UCSD-AML1 (cell line): ENCODE data around the gene HBG2.
A peak's percentile ranks its signal among the peaks of the same experiment; 100 is the strongest.
"Not testable (repeated sequence)": the region's sequence is repeated elsewhere in the genome, so short reads cannot be mapped to it uniquely, and the experiment has no call there.

Experiments used
- DNase-seq: peaks from one replicate; lab custom pipeline; 2025; ENCODE audit not compliant: unreplicated experiment; lab: John Stamatoyannopoulos, UW

HBG2 gene

DNA sequence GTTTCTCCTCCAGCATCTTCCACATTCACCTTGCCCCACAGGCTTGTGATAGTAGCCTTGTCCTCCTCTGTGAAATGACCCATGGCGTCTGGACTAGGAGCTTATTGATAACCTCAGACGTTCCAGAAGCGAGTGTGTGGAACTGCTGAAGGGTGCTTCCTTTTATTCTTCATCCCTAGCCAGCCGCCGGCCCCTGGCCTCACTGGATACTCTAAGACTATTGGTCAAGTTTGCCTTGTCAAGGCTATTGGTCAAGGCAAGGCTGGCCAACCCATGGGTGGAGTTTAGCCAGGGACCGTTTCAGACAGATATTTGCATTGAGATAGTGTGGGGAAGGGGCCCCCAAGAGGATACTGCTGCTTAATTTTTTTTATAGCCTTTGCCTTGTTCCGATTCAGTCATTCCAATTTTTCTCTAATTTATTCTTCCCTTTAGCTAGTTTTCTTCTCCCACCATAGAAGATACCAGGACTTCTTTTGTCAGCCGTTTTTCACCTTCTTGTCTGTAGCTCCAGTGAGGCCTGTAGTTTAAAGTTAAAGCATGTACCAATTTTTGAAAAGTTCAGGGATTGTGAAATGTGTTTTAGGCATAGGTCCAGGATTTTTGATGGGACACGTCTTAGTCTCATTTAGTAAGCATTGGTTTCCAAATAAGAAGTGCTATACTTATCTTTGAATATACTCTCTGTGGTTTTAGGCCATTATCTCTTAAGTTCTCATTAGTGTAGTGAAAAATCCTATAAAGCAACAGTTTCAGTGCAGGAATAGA is at the start of gene HBG2:
HBG2 (minus strand) TSS at position 136 of the 768 bp plus-strand sequence; CDS start at position 83, 53 bp downstream.
- not testable (repeated sequence) for DNase-seq

DNA sequence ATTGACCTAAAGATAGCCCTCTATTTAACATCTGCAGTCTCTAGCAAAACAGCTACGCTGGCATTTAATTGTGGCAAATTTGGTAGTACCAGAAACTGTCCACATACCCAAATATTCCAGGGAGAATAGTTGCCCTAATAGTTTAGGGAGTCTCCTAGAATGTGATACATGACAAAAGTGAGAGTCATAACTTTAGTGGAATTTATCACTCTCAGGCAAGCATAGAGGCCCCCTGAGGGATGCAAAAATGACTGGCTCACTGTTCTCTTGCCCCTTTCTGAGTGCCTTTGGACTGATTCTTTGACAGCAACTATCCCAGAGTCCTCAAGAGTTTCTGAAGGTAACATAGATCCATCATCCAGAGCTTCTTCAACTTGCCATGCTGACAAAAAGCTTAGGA is 49.5 kb upstream of the HBG2 start:
- DNase-seq: no peak

DNA sequence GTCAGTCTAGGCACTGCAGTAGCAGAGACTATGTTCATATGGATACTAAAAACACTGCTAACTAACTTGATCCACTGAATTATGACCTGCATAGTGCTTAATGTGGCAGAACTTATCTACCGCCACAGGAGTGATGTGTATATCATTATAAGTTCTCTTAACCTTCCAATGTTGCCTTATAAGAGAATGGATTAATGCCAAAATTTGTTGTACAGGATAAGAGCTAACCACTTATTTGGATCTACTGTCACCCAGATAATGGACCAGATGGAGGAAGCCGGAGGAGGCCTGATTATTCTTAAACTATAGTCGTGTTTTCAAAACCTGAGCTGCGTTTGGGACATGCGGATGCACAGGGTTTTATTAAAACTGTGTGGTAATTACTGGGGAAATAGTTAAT is 49.0 kb upstream of the HBG2 start:
- DNase-seq: no peak

DNA sequence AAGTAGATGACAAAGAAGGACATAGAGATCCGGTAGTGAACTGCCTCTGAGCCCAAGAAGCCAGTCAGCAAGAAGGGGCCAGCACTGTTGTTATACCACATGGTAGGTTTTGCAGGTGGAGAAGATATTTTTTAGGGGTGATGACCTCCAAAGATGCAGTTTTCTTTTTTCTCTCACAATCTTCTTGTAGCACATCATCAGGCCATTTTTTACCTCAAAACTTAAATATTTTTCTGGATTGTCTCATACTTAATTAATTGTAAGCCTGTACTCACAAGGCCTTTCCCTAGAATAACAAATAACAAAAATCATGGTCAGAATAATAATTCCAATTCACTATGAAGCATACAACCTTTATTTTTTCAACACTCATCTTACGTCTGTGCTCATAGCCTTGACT is 47.3 kb upstream of the HBG2 start, which contains the start of gene OR51B4:
OR51B4 (minus strand) TSS at position 101 of the 400 bp plus-strand sequence; CDS start at position 101, 0 bp downstream.
- DNase-seq: no peak

DNA sequence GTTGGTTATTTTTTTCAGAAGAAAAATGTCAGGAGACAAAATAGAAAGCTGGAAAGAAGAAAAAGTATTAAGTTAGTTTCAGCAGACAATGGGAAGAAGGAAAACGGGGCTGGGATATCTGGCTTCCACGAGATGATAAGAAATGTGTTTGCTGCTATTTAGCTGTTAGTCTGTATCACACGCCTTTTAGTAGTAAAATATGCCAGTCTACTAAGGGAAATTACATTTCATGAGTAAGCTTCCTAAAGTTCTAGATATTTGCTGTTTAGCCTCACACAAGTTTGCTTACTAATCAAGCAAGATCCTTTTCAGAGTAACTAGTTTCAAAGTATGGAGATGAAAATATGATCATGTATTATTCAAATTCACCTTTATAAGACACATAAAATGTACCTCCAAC is 45.7 kb upstream of the HBG2 start:
- no peak for DNase-seq

DNA sequence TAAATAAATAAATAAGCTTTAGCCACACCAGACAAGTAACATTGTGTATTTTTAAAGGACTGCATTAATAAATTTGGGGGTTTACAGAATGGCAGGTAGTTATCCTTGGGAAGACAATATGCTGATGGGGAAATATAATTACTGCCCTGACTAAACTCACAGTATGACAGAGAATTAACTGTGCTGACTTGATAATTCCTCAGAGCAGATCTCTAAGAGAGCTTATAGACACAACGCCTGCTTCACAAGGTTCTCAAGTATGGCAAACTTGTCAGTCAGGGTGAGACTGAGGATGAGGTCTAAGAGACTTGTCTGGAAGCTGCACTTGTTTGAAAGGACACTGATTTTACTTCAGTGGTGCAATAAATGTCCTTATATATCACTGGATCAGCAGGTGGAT is 43.9 kb upstream of the HBG2 start:
- no peak for DNase-seq

DNA sequence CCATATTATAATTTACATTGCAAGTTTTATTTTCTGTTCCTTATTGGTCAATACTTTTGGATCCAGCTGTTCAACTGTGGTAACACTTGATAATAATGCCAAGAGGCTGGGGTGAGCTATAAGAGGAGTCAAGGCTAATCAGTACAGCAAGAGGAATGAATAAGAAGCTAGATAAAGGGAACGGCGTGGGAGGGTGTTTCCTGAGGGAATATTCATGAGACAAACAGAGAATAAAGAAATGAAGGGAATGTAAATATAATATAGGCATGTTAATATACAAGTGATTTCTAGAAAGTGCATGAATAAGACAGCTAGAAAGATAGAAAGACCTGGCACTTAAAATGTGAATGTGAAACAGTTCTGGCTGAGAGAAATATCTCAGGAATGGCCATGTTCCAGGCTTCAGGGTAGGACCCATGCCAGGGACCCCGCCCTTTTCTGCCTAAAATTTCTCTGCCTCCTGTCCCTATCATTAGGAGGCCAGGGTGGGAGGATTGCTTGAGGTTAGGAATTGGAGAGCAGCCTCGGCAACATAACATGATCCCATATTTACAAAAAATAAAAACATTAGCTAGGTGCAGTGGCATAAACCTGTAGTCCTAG is 43.2 kb upstream of the HBG2 start:
- no peak for DNase-seq

DNA sequence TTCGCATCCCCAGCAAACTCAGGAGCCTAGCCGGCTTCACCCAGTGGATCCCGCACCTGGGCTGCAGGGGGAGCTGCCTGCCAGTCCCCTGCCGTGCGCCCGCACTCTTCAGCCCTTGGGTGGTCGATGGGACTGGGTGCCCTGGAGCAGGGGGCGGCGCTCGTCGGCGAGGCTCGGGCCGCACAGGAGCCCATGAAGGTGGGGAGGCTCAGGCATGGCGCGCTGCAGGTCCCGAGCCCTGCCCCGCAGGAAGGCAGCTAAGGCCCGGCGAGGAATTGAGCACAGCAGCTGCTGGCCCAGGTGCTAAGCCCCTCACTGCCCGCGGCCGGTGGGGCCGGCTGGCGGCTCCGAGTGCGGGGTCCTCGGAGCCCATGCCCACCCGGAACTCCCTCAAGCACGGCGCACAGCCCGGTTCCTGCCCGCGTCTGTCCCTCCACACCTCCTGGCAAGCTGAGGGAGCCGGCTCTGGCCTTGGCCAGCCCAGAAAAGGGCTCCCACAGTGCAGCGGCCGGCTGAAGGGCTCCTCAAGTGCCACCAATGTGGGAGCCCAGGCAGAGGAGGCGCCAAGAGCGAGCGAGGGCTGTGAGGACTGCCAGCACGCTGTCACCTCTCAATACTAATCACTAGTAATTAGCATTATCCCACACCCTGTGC is 39.9 kb upstream of the HBG2 start:
- not testable (repeated sequence) for DNase-seq

DNA sequence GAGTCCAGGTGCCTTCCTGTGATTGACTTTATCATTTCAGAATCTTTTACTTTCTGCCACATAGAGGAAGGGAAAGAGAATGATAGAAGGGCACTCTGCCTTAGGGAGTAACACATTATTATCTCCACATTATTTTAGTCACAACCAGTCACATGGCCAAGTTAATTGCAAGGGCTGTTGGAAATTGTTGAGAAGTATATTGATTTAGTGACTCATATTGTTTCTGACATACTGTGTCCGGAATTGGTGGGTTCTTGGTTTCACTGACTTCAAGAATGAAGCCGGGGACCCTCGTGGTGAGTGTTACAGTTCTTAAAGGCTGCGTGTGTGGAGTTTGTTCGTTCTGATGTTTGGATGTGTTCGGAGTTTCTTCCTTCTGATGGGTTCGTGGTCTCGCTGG is 38.4 kb upstream of the HBG2 start:
- DNase-seq: no peak

DNA sequence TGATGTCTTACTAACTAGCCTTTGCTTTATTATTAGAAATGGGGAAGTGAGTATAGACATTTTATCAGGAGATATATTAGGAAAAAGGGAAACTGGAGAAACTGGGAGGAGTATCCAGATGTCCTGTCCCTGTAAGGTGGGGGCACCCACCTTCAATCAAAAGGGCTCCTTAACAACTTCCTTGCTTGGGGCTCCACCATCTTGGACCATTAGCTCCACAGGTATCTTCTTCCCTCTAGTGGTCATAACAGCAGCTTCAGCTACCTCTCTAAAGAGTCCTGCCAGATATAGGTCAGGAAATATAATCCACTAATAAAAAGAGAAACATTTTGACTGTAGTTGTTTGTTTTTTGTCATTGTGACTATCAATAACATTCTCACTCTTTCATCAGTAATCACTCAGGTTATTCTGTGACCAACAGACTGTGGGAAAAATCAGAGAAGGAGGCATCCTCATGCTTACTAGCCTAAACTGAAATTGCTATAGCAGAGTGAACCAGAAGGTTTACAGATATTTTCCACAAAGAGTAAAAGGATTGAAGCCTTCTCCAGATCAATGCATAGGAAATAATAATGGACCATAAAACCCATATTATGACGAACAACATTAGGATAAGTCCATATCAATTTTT is 36.7 kb upstream of the HBG2 start:
- peak; percentile 17 for DNase-seq

DNA sequence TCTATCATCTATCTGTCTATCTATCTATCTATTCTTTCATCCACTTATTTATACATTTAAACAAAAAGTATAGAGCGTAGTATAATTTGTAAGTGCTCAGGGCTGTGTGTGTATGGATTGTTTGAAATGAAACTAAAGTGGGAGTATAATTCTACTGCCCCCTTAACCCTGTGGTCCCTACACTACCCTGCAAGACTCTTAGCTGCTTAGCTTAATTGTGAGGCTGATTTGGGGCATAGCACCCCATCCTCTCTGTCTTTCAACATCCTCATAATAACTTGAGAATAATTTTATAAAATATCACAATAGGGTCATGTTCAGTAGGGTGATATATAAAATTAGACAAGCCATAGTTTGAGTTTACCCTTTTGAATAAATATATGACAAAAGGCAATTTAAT is 35.5 kb upstream of the HBG2 start:
- no peak for DNase-seq

DNA sequence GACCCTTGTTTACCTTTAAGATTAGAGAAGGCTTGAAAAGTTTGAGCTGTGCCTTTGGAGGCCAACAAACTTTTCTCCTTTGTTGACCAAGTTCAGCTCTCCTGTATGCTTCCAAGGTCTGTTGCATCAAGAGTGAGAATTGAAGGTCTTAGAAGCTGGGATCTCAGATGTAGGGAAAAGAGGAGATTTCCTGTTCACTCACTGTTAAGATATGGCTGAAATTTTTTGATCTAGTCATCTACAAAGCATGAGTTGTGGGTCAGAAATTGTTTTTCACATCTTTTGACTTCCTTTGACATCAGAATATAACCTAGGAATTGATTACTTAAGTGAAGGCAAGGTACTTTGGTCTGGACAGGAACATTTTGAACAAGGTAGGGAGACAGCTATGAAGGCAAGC is 35.1 kb upstream of the HBG2 start:
- no peak for DNase-seq

DNA sequence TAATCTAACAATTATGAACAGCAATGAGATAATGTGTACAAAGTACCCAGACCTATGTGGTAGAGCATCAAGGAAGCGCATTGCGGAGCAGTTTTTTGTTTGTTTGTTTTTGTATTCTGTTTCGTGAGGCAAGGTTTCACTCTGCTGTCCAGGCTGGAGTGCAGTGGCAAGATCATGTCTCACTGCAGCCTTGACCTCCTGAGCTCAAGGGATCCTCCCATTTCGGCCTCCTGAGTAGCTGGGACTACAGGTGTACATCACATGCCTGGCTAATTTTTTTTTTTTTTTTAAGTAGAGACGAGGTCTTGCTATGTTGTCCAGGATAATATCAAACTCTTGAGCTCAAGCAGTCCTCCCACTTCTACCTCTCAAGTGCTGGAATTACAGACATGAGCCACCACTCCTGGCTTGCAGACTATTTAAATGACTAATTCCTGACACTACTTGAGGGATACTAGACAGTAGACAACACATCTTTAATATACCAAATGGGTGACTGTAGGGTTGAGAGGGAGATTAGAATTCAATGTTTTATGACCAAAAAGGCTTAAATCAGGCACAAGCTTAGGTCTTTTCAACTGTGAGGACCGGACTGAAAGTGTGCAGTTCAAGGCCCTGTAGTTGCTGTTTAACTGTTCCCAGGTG is 34.4 kb upstream of the HBG2 start:
- no peak for DNase-seq

DNA sequence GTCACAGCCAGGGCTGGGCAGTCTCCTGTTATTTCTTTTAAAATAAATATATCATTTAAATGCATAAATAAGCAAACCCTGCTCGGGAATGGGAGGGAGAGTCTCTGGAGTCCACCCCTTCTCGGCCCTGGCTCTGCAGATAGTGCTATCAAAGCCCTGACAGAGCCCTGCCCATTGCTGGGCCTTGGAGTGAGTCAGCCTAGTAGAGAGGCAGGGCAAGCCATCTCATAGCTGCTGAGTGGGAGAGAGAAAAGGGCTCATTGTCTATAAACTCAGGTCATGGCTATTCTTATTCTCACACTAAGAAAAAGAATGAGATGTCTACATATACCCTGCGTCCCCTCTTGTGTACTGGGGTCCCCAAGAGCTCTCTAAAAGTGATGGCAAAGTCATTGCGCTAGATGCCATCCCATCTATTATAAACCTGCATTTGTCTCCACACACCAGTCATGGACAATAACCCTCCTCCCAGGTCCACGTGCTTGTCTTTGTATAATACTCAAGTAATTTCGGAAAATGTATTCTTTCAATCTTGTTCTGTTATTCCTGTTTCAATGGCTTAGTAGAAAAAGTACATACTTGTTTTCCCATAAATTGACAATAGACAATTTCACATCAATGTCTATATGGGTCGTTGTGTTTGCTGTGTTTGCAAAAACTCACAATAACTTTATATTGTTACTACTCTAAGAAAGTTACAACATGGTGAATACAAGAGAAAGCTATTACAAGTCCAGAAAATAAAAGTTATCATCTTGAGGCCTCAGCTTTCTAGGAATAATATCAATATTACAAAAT is 33.7 kb upstream of the HBG2 start:
- peak; percentile 14 for DNase-seq

DNA sequence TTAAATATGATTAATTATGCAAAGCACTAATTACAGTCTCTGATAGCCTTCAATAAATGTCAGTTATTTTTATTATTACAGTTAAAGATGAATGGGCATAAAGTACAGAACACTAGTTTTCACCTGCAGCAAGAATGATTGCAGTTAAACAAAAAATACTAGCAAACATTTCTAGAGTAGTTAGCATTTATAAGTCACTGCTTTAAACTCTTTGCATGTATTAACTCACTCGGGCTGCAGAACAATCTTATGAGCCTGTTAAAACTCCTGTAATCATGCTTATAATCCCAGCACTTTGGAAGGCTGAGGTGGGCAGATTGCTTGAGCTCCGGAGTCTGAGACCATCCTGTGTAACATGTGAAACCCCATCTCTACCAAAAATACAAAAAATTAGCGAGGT is 32.3 kb upstream of the HBG2 start:
- no peak for DNase-seq

DNA sequence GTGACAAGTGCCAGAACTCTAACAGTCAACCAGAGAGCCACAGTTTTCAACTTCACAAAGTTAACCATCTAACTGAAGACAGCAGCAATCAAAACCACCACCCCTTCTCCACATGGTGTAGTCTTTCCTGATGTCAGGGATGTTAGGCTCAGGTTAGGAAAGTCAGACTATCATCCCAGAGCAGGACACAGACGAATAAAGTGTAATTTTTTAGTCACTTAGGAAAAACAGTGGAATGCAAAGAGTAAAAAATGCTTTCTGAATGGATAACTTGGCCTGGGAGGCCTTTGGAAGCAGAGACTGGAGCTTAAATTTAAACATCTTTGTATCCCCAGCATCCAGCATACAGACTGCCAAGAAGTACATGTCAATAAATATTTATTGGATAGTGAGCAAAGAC is 31.8 kb upstream of the HBG2 start:
- no peak for DNase-seq

DNA sequence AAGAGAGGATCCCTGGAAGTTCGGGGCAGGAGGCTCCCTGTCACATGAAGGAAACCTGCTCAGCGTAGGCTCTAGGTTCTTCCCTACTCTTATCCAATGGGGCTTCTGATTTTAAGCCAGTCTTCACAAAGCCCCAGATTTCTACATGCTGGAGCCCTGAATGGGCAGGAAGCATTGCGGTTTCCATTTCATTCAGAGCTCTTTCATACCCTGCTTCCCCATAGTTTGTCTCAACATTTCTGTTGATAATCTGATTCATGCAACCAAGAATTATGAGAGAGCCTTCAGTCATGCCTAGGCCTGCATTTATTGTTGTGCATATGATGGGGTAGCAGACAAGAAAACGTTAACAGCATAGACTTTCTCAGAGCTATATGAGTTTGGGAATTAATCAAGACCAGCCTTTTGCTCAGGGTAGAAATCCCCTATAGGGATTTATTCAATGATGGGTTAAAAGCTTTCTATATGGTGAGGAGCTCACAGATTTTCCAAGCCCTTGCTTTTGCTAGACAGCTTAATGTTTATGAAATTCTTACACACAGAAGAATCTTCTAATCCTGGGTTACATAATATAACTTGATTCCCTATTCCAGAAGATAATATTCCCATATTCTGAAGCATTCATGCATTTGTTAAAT is 31.2 kb upstream of the HBG2 start:
- no peak for DNase-seq

DNA sequence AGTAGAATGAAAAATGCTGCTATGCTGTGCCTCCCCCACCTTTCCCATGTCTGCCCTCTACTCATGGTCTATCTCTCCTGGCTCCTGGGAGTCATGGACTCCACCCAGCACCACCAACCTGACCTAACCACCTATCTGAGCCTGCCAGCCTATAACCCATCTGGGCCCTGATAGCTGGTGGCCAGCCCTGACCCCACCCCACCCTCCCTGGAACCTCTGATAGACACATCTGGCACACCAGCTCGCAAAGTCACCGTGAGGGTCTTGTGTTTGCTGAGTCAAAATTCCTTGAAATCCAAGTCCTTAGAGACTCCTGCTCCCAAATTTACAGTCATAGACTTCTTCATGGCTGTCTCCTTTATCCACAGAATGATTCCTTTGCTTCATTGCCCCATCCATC is 30.1 kb upstream of the HBG2 start:
- DNase-seq: no peak

DNA sequence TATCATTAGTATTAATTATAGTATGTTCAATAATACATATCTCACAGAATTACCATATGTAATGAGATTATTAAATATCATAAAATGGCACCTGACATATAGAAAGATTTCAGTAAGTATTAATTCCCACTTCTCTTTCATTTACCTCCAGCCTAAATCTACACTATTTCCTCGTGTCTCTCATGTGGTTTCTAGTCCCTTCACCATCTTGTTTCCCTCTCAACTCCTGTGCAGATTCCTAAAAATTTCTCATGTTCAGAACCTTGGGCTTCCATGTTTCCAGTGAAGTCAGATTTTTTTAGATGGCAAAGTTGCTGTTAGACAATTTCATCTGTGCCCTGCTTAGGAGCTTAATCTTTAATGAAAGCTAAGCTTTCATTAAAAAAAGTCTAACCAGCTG is 29.3 kb upstream of the HBG2 start:
- no peak for DNase-seq

DNA sequence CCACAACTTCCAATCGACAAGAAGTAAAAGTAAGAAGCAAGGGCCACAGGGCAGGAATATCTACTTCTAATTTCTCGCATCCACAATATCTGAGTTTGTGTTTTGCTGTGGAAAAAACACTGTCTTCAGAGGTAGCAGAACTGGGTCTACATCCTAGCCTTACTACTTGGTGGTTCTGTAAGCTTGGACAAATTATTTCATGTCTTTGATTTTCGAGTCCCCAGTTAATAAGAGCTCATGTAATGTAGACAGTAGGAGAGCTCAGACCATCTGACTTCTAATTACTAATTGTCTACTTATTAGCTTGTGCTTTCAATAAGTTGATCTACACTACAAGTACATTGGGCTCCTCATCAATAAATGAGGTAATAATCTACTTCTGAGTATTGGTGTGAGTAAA is 28.5 kb upstream of the HBG2 start:
- no peak for DNase-seq
